GM19025 (cell line): ENCODE measurements around the gene CRYBB2.
"Not testable (repeated sequence)": the region's sequence is repeated elsewhere in the genome, so short reads cannot be mapped to it uniquely, and the experiment has no call there.

Source experiments
- ATAC-seq: cut with Tn5 transposase; IDR thresholded peaks from one replicate; pipeline ENCODE4 v1.9.1; 2021; ENCODE audit warnings: mild to moderate bottlenecking, low read depth, moderate library complexity; ENCODE audit not compliant: unreplicated experiment

CRYBB2 gene

DNA sequence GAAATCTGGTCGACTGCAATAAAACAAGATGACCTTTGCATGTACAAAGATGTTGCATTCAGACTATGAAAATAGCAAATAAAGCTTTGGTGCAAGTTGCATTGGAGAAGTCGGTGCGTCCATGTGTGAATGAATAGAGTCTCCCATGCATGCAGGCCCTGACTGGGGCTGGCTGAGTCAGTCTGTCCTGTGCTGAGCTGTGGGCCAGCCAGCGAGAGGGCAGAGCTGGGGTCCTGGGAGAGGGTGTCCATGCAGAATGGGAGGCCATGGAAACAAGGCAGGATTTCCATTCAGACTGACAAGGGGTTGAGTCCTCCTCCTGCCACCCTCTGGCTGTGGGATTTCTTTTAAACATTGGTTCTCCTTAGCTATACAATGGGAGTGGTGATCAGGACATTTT is 22.1 kb upstream of the CRYBB2 start:
- ATAC-seq = no peak

DNA sequence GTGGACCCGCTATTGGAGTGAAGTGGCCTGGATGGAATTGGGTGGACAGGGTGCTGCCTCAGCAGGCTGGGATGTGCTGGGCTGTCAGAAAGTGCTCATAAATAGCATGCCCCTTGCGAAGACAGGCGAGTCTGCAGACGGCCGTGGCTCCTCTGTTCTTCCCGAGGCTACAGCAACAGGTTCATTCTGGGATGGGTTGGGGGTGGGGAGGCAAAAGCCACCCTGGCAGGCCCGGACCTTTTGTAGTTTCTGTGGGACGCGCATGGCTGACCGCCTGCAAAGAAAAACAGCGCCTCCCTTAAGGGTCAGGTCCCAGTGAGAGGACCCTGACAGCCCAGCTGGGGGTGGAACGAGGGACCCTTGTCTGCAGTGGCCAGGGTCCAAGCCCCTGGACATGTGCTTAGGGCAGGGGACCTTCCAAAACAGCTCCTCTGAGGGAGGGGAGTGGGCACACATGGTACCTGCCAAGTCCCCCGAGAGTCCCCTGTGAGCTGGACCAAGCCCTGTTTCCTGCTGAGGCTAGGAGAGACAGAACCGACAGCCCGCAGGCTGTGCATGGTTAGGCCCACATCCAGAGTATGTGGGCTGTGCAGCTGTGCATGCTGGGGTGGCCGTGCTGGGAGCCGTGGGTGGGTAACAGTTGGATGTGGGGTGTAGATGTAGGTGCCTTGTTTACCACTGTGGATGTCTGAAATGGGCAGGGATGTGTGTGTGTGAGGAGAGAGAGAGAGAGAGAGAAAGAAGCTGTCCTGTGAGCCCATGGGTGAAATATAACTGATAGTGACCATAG is 19.5 kb upstream of the CRYBB2 start, which contains the start of gene CRYBB3:
TSS of gene CRYBB3 (plus strand) at position 128 of the 790 bp plus-strand sequence. CDS start 1,539 bp downstream, outside the sequence.
- ATAC-seq = no peak

DNA sequence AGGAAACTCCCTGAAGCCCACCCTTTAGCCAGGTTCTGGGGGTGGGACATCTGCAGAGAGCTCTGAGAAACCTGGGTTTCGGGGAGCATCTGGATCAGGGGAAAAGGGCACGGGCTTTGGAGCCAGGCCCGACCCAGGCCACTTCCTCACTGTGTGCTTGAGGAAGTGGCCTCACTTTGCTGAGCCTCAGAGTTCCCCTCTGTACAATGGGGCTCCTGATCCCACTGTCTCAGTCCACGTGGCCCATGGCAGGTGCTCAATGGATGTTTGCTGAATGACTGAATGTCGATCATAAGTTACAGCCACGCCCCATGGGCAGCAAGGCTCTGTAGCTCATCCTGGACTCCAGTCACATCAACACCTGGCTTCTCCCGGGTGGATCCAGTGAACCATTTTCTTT is 18.5 kb upstream of the CRYBB2 start:
- no peak for ATAC-seq

DNA sequence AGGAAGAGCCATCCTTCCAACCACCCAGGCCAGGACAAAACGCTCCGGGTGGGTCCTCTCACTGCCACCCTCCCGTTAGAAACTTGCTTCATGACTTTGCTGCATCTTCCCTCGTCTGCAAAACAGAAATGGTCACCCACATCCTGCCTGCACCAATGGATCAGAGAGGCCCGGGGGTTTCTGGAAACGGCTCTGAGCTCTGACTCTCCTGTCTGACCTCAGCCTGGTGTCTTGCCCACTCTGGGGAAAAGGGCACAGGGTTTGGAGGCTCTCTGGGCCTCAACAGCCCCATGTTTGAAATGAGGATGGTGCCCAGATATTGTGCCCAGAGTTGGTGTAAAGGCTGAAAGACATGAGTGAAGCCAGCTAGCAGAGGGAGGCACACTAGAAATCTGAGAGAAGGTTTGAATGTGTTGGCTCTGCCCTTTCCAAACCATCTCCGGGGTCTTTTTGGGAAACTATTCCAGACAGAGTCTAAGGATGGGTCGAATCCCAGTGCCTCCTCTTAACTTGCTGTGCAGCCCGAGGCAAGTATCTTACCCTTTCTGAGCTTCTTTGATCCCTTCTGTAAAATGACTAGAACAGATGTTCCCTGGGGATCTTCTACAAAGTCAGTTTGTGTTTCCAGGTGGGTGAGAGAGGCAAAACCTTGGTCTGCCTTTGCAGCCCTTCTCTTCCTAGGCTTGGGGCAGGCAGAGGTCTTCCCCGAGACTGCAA is 17.7 kb upstream of the CRYBB2 start:
- no peak for ATAC-seq

DNA sequence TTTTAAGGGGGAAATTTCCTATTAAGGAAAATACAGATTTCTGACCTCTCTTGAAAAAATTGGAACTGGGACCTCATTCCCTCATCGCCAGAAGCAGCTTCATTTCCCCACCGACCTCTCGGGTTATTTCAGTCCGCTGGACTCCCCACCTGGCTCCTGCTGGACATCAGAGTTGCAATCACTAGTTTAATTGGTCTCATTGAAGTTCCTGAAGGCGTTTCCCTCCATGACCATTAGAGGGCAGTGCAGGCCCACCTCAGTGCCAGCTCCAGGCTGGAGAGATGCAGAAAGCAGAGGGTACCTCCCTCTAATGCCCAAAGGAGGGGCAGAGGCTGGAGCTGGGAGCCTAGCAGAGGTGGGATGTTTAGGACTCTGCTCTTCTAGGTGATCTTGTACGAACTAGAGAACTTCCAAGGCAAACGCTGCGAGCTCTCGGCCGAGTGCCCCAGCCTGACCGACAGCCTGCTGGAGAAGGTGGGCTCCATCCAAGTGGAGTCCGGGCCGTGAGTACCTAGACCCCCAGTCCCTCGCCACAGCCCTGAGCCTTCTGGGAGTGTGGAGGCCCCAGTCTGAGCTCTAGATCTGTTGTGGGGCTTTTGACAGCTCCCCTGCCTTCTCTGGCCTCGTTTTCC is 17.0 kb upstream of the CRYBB2 start:
- no peak for ATAC-seq

DNA sequence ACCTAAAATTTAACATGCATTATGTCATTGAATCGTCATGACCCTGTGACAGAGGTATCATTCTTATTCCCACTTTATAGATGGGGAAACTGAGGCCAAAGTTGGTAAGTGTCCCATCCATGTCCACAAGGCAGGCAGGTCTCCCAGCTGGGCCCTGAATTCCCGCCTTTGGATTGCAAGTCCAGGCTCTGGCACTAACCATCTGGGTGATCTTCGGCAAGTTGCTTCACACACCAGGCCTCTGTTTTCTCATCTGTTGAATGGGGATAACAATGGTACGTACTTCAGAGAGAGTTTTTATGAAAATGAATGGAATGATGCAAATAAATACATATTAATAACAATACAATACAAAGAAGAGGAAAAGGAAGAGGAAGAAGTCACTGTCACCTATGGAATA is 16.4 kb upstream of the CRYBB2 start:
- ATAC-seq = no peak

DNA sequence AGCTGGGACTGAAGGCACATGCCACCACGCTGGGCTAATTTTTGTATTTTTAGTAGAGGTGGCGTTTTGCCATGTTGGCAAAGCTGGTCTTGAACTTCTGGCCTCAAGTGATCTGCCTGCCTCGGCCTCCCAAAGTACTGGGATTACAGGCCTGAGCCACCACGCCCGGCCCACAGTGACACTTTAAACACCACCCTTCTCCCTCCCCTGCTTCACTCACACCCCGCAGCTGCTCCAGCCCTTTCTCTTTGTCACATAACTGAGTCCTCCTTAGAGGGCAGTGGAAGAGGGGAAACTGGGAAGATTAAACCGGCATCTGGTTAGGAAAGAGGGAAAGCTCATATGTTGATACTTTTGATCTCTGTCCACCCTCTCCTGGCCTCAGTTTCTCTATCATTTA is 14.9 kb upstream of the CRYBB2 start:
- not testable (repeated sequence) for ATAC-seq

DNA sequence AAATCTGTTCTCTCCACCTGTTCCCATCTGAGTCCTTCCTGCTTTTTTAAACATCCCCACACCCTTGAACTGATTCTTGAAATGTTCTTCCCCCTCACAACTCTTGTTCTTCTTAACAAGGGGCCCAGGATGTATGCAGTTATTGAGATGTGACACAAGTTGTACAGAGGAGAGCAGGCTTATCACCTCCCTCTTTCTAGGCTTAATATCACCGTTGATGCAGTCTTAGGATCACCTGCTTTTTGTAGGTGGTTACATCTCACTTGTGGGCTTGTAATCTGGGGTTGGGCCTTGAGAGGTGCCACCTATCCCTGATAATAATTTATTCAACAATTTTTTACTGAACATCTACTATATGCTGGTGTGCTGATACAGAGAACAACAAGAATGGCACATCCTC is 13.6 kb upstream of the CRYBB2 start:
- no peak for ATAC-seq

DNA sequence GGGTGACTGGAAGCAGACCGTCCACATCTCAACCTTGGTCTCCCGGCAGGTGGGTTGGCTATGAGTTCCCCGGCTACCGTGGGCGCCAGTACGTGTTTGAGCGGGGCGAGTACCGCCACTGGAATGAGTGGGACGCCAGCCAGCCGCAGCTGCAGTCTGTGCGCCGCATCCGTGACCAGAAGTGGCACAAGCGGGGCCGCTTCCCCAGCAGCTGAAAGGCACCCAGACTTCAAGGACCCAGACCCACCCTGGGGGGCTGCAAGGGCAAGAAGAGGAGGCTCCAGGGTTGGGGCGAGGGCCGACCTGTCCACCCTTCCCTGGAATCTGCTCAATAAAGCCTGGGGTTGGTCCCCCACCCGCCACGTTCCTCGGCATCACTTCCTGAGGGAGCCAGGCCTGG is 12.4 kb upstream of the CRYBB2 start:
- no peak for ATAC-seq

DNA sequence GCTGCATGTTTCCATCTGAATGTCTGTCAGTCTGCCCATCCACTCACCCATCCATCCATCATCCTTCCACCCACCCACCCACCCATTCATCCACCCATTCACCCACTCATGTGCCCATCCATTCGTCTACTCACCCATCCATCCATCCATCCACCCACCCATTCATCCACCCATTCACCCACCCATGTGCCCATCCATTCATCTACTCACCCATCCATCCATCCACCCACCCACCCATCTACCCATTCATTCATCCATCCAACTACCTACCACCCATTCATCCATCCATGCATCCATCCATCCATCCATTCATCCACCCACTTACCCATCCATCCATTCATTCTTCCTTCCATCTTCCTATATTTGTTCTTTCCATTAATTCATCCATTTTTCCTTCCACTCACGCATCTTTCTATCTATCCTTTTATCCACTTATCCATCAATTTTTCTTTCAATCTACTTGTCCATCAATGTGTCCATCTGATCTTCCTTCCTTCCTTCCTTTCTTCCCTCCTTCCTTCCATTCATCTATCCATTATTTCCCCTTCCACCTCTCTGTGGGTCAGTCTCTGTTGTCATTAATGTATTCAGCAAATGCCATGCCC is 11.8 kb upstream of the CRYBB2 start:
- no peak for ATAC-seq

DNA sequence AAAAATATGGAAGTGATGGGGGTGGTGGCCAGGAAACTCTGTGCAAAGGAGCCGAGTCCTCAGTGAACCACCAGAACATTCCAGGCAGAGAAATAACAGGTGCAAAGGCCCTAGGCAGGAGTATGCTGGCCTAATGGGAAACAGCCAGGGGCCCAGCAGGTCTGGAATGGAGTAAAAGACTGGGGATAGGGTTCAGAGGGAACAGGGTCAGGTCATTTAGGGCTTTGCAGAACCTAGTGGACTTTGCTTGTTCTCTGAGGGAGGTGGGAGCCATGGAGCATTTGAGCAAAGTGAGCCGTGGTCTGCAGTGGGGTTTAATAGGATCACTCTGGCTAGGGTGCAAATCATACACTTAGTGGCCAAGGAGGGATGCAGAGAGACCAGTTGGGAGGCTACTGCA is 11.1 kb upstream of the CRYBB2 start:
- ATAC-seq = no peak

DNA sequence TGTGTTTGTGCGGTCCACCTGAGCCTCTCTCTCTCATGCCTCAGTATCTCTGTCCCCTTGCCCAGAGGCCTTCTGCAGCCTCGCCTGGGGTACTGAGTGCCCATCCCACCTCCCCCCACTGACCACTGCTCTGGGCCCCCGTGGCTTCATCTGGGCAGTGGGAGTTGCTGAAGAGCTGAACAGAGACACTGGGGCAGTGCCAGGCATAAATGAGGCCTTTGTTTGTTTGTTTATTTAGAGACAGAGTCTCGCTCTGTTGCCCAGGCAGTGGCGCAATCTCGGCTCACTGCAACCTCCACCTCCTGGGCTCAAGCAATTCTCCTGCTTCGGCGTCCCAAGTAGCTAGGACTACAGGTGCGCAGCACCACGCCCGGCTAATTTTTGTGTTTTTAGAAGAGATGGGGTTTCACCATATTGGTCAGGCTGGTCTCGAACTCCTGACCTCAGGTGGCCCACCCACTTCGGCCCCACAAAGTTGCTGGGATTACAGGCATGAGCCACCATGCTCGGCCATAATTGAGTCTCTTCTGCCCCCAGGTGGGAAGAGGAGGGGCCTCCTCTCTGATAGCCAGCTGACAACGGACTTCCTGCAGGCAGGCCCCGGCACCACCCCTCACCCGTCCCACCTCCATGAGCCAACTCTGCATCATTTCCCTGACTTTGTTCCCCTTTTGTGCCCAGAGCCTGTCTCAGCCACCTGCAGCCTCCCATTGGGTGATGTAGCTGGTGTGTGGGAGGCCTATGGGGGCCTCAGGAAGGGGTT is 10.5 kb upstream of the CRYBB2 start:
- ATAC-seq = no peak

DNA sequence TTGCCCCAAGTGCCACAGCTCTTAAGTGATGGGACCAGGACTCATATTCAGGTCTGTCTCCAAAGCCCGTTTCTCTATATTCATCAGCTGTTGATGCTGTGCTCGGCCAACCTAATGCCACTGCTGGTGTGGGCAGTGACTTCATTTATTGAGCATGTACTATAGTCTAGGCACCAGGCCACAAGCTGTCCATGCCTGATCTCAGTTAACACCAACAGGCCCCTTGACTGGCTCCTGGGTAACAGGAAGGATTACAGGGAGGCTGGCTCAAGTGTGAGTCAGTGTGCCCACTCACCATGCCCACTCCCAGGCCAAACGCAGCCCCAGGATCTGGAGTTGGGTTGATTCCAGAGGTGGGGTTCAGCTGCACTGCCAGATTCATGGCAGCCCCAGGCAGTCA is 8.6 kb upstream of the CRYBB2 start:
- no peak for ATAC-seq

DNA sequence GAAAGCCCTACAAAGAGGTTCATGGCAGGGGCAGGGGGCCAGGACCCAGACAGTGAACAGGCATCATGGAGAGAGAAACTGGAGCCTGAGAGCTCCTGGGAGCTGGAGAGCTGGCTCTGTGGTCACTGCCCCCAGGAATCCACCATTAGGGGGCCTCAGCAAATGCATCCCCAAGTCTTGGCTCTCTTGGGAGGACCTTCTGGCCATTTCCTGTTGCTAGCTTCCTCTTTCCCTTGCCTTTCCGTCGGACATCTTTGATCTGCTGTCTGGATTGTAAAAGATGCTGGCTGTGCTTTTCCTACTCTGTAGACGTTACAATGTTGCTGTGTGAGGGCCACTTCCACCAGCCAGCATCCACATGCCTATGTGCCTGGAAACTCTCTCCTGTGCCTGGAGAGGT is 7.1 kb upstream of the CRYBB2 start:
- ATAC-seq = no peak

DNA sequence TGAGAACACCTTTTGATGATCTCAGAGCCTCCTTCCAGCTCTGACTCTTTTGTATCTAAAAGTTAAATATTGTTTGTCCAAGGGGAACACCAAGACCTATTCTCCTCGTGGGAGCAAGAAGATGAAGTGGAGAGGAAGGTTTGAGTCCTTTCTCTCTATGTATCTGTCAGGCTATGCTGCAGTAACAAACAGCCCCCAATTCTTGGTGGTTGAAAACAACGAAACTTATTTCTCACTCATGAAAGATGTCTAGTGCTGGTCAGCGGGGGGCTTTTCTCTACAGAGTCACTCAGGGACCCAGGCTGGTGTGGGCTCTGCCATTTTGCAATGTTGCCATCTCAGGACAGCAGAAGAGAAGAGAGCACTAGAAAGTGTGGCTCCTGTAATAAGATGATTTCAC is 6.2 kb upstream of the CRYBB2 start:
- ATAC-seq = no peak

DNA sequence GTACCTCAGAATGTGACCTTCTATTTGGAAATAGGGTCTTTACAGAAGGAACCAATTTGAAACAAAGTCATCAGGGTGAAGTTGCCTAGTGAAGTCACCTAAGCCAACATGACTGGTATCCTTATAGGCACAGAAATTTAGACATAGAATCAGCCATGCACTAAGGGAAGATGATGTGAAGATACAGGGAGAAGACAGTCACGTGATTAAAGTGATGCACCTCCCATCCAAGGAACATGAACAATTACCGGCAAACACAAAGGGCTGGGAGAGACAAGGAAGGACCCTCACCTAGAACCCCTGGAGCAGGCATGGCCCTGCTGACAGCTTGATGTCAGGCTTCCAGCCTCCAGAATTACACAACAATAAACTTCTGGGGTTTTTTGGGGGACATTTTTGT is 3.2 kb upstream of the CRYBB2 start:
- ATAC-seq = no peak

DNA sequence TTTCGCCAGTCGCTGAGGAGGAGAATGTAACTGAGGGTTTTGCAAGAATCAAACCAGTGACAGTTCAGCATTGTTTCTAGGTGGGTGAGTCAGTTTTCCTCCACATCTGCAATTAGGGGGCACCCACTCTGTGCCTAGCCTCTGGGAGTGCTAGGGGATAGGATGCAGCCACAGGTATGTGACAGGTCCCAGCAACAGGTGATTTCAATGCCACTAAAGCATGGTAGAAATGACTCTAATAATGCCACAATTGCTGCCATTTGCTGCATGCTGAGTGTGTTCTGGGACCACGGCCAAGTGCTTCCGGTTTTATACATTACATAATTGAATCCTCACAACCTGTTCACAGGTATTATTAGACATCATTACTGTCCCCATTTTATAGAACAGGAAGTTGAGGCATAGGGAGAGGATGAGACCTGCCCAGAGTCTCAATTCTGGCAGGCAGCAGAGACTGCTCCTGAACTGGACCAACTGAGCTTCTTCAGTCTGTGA is 556 bp downstream of the CRYBB2 start:
- ATAC-seq = no peak

DNA sequence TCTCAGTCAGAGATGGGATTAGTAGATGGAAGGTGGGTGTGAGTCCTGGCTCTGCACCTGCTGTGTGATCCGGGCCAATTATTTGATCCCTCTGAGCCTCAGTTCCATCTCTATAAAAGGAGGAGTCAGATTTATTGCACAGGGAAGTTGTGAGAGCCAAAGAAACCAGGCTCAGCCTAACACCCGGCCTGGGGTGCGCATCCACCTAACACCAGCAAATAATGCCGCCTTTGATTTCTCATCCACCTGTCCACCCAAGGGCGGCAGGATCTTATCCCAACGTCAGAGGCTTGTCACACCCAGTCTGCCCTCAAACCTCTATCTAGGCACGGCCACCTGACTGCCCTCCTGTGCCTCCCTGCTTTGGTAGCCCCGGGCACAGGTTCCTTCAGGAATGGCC is 2.4 kb downstream of the CRYBB2 start:
- ATAC-seq = no peak

DNA sequence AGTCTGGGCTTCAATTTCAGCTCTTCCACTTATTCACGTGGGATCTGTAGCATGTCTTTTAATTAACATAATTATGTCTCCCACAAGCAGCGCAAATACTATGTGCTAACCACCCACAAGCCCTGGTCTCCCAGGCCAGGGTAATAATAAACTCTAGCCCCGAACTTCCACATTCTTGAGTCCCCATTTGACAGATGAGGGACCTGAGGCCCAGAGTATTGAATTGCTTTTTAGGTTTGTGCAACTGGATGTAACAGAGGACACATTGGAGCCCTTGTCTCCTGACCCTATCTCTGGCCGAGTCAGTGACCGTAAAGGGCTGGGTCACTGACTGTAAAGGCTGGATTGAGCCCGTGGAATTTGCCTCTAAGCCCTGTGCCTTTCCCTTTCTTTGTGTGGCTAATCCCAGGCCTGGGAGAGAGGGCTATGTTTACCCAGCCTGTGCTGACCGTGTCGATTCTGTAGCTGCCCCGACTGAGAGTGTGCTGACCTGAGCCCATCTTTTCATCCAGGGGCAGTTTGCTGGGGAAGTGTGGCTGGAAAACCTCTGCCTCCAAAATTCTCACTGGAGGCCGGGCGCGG is 3.9 kb downstream of the CRYBB2 start:
- no peak for ATAC-seq

DNA sequence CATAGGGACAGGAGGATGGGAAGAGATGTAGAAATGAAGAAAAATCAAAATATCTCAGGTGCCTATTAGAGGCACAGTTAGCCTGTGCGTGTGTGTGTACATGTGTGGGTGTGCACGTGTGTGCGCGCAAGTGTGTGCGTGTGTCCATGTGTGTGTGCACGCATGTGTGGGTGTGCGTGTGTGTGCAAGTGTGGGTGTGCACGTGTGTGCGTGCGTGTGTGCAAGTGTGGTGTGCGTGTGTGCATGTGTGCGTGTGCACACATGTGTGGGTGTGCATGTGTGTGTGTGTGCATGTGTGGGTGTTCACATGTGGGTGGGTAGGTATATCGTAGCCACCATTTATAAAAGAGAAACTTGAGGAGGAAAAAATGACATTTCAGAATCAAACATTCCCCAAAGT is 9.4 kb downstream of the CRYBB2 start:
- ATAC-seq = no peak
